ENCODE results near the gene MB21D2. TPM values are rescaled to one million over a fixed set of nuclear protein-coding genes. Genes with fewer than 3 reads are reported as not detected.
"Not testable (repeated sequence)": the region's sequence is repeated elsewhere in the genome, so short reads cannot be mapped to it uniquely, and the experiment has no call there.

MB21D2 gene
- total RNA-seq, 1 experiment from 2014 or later, result 25.1 TPM

DNA sequence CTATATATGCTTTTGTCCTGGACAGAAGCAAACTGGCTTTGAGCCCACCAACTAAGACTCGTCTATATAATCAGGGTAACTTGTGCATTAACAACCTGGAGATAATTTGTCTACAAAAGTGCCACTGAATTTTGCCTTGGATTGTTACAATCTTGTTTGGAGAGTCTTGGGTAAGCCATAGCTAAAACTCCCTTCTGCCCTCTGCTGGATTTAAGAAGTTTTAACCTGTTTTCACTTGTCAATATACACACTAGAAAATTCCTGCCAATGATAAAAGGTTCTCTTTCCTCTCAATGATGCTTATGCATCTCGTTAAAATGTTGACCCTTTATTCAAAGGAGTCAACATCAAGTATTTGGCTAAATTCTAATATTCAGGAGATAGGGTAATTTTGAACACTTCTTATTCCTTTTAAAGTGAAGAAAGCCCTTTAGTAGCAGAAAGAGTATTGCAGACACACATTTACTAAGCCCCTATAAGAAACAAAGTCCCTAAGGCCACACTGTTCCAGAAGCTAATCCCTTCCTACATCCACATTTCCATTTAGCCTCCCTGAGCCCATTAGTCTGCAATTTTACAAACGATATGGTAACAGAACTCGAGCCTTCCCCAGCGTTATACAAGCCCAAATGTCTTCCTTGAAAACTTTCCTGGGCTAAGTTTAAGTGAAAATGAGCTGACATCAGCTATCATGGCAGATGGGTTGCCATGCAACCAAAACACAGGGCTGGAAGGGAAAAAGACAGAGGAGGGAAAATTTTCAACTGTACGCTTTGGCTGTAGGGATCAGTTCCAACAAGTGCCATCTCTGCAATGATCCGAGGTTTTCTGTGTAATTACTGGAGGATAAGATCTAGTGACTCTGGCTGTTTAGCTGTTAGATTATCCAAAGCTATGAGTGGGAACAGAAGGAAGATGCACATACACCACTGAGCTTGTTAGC, 114.4 kb downstream of the MB21D2 start:
- peak; percentile 50 for DNase-seq (ENCODE audit: low spot score)

DNA sequence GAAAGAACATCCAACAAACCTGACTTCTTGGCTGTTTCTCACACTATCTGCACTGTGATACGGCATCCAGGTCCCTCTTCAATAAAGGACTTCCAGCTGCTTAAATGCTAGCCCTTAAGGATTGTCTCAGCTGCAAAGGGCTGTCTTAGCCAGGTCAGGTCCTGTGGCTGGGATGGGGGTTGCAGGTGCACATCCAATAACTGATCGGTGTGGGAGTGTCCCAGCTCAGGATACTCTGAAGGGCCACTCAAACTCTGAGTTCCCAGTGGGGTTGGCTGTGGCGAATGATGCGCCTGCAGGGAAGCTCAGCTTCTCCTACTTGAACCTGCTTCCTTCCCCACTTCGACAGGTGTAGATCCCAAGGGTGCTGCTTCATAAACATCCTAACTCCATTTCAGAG, 115.7 kb downstream of the MB21D2 start:
- no peak for DNase-seq (ENCODE audit: low spot score)

DNA sequence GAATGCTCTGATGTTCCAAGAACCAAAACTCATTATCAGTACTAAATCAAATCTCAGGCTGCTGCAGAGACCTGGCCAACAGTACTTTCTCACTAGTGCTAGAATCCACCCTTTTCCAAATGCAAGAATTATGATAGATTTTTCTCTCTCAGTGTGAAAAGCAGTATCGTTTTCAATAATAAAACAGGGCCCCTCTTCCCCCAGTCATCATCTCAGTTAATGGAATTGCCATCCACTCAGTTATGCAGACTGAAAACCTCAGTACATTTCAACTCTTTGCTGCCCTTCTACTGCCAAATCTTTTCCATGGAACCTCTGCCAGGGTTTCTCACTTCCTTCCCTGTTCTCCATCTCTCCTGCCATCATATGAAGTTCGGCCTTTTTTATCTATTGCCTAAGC, 117.9 kb downstream of the MB21D2 start:
- no peak for DNase-seq (ENCODE audit: low spot score)

DNA sequence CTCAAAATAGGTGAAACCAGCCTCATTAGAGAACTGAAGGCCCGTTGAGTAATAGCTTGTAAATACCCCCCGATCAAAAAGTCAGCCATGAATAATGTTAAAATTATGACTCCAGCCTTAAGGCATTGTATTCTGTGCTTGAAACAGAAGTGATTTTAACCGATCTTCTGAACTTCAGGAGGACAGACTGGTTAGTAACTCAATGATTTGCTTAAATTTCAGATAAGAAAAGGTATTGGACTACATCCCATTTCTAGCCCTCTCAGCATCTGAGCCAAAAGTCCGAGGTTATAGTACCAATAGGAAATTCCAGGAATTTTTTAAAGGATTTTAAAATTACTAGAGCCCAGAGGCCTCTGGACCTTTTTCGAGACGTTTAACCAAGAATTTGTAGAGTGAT, 122.6 kb downstream of the MB21D2 start:
- DNase-seq (ENCODE audit: low spot score), result no peak

DNA sequence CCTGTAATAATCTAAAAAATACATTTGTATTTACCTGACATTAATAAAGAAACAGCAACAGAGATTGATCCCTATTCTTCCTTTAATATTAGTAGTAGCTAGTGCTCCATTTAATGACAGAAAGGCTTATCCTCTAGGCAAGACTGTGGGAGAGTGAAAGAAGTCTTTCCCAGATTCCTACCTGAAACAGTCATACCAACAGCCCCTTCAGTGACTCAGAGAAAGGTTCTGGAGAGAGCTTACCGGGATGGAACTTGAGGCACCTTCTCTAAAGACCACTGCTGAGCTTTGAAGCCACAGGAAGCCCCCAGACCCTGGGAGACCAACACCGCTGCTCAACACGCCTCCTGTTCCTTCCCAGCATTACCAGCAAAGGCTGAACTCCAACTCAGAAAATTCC, 123.4 kb downstream of the MB21D2 start:
- DNase-seq (ENCODE audit: low spot score), result no peak

DNA sequence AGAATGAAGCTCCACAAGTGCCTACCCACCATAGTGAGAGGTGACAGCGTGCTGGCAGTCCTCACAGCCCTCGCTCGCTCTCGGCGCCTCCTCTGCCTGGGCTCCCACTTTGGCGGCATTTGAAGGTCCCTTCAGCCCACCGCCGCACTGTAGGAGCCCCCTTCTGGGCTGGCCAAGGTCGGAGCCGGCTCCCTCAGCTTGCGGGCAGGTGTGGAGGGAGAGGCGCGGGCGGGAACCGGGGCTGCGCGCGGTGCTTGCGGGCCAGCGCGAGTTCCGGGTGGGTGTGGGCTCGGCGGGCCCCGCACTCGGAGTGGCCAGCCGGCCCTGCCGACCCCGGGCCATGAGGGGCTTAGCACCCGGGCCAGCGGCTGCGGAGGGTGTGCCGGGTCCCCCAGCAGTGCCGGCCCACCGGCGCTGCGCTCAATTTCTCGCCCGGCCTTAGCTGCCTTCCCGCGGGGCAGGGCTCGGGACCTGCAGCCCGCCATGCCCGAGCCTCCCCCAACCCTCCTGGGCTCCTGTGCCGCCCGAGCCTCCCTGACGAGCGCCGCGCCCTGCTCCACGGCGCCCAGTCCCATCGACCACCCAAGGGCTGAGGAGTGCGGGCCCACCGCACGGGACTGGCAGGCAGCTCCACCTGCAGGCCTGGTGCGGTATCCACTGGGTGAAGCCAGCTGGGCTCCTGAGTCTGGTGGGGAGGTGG, 128.7 kb downstream of the MB21D2 start:
- not testable (repeated sequence) for DNase-seq (ENCODE audit: low spot score)

DNA sequence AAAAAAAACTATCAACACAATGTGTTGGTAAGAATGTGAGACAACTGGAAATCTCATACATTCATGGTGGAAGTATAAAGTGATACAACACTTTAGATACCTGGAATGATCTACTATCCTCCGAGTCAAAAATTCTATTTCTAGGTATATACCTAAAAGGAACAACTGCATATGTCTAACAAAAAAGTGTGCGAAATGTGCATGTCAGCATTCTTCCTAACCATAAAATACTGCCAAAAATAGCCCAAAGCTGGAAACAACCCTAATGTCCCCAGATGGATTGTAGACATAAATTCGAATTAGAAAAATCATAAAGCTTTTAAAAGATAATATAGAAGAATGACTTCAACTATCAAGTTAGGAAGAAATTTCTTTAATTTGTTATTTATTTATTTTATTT, 139.1 kb downstream of the MB21D2 start:
- no peak for DNase-seq (ENCODE audit: low spot score)

DNA sequence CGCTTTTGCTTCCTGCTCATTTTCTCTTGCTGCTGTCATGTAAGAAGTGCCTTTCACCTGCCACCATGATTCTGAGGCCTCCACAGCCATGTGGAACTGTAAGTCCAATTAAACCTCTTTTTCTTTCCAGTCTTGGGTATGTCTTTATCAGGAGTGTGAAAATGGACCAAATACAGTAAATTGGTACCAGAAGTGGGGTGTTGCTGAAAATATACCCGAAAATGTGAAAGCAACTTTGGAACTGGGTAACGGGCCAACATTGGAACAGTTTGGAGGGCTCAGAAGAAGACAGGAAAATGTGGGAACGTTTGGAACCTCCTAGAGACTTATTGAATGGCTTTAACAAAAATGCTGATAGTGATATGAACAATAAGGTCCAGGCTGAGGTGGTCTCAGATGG, 143.3 kb downstream of the MB21D2 start:
- not testable (repeated sequence) for DNase-seq (ENCODE audit: low spot score)

DNA sequence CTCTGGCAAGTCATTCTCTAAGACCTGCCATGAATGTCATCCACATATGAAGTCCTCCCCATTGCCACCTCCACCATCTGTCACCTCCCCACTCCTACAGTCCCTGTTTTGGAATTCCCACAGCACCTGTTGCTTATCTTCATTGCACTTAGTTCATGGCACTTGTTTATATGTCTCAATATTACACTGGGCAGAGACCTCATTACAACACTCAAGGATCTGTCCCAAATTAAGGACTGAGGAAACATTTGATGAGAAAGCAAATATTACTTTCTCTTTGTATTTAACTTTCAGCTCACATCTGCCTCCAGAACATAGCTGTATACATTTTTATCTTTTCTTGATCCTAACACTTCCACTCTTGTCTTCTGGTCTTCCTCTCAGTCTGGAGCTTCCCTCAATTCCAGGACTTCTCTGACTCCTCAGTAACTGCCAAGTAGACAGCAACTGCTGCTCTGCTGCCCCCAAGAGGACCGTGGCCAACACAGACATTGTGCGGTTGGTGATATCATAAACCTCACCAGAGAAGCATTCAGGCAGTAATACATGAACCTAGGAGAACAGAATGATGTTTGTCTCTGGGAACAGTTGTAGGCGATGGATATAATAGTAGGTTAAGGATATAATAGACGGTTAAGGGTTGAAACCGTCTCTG, 145.3 kb downstream of the MB21D2 start:
- DNase-seq (ENCODE audit: low spot score), result peak; percentile 71

DNA sequence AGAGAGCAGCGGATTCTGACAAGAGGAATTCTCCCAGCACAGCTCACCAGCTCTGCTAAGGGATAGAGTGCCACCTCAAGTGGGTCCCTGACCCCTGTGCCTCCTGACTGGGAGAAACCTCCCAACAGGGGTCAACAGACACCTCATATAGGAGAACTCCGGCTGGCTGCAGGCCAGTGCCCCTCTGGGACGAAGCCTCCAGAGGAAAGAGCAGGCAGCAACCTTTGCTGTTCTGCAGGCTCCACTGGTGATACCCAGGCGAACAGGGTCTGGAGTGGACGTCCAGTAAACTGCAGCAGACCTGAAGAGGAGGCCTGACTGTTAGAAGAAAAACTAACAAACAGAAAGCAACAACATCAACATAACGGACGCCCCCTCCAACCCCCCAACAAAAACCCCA, 159.0 kb downstream of the MB21D2 start:
- DNase-seq (ENCODE audit: low spot score), result no peak

DNA sequence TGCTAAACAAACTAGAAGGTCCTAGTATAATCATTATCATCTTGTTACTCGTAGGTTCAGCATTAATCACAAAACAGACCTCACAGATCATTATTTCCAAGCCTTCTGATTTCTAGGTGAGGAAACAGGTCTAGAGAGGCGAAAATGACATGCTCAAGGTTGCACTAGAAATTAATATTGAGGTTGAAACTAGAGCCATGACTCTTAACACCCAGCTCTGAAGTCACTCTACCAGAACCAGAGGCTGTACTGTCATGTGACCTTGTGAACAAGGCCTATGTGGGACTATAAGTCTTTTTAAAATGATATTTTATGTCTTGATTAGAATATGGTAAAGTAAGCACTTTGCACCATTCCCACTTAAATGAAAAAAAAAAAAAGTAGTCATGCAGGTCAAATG, 166.5 kb downstream of the MB21D2 start:
- DNase-seq (ENCODE audit: low spot score), result no peak

DNA sequence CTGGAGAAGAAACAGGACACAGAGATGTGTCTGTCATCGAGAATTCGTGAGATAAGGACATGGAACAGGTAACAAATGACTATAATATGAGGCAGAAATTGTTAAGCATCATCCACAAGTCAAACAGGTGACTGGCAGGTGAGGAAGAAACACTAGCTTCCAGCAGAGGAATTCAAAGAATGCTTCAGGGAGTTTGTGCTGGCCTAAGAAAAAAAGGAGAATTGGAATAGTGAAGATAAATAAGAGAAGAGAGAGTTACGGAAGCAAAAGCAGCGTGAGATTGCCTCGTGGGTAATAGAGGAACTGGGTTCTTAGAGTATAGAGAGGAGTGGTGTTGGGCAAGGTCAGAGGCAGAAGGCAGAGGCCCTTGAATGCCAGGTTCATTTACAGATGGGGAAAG, 167.5 kb downstream of the MB21D2 start:
- no peak for DNase-seq (ENCODE audit: low spot score)

DNA sequence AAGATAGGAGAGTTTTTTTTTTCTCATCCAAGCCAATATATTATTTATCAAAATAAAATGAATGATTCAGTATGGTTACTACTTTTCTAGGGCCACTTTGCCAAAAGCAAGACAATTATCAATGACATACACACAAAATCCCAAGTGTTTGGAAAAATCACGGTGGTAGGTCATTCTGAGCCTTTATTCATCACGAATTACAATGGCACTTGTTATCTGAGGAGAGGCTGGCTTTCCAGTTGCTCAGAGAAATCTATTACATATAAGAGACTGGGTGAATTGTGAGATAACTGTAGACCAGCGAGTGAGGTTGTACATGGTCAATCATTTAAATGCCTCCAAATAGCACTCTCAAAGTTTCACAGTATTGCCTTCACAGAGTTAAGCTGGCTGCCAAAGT, 169.9 kb downstream of the MB21D2 start:
- DNase-seq (ENCODE audit: low spot score), result no peak

DNA sequence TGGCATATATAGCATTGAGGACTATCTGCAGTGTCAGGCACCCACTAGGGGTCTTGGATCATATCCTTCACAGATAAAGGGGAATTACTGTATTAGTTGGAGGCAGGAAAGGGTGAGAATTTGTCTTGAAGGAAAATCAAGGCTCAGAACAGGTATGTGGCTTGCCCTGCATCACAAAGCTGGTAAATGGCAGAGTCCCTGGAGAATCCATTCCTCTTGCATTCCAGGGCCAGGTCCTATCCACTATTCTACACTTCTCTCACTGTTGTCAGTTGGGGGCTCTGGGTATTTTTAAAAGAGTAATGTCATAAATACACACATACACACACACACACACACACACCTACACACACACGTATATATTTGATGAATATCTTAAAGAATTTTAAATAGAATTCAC, 170.5 kb downstream of the MB21D2 start:
- DNase-seq (ENCODE audit: low spot score), result no peak

Other genes starting within 250 kb of the MB21D2 start
- gene FGF12, start 190.3 kb downstream of the MB21D2 start, total RNA-seq (2014; rRNA removed; shearing (Covaris generic)), result 0.31 and 4.4 TPM in 2 replicates